HG03378 (cell line): ENCODE data around the gene PTAR1.

Experiments
- ATAC-seq: cut with Tn5 transposase; IDR thresholded peaks from one replicate; pipeline ENCODE4 v1.9.1; 2021; ENCODE audit warnings: mild to moderate bottlenecking, moderate library complexity; ENCODE audit not compliant: unreplicated experiment

Gene PTAR1

GRCh38 chr9:69753830-69754229 is 6.0 kb downstream of the PTAR1 start:
- ATAC-seq: no peak

- no peak for ATAC-seq
Measured at GRCh38 chr9:69750085-69750484, 9.7 kb downstream of the PTAR1 start.

- ATAC-seq: no peak
Measured at GRCh38 chr9:69748304-69748703, 11.5 kb downstream of the PTAR1 start.

- no peak for ATAC-seq
Measured at GRCh38 chr9:69746859-69747560, 12.8 kb downstream of the PTAR1 start.

- ATAC-seq: no peak
Measured at GRCh38 chr9:69745716-69746437, 13.9 kb downstream of the PTAR1 start.

GRCh38 chr9:69744688-69745380 is 15.0 kb downstream of the PTAR1 start:
- ATAC-seq: no peak

- ATAC-seq: no peak
Measured at GRCh38 chr9:69743930-69744329, 15.9 kb downstream of the PTAR1 start.

GRCh38 chr9:69740872-69741505 is 18.8 kb downstream of the PTAR1 start:
- no peak for ATAC-seq

- ATAC-seq: no peak
Measured at GRCh38 chr9:69731348-69731747, 28.5 kb downstream of the PTAR1 start.

- no peak for ATAC-seq
Measured at GRCh38 chr9:69719983-69720382, 39.8 kb downstream of the PTAR1 start.

GRCh38 chr9:69719367-69719766 is 40.4 kb downstream of the PTAR1 start:
- no peak for ATAC-seq

- ATAC-seq: no peak
Measured at GRCh38 chr9:69718218-69718617, 41.6 kb downstream of the PTAR1 start.

GRCh38 chr9:69715825-69716224 is 44.0 kb downstream of the PTAR1 start:
- ATAC-seq: no peak

- no peak for ATAC-seq
Measured at GRCh38 chr9:69715096-69715495, 44.7 kb downstream of the PTAR1 start.

GRCh38 chr9:69697475-69697874 is 62.3 kb downstream of the PTAR1 start:
- ATAC-seq: no peak

- ATAC-seq: no peak
Measured at GRCh38 chr9:69696802-69697201, 63.0 kb downstream of the PTAR1 start.

- ATAC-seq: no peak
Measured at GRCh38 chr9:69689991-69690538, 69.7 kb downstream of the PTAR1 start.

- no peak for ATAC-seq
Measured at GRCh38 chr9:69683927-69684326, 75.9 kb downstream of the PTAR1 start.

GRCh38 chr9:69678843-69679538 is 80.8 kb downstream of the PTAR1 start:
- ATAC-seq: no peak

GRCh38 chr9:69677931-69678330 is 81.9 kb downstream of the PTAR1 start:
- no peak for ATAC-seq

GRCh38 chr9:69675563-69675962 is 84.2 kb downstream of the PTAR1 start:
- no peak for ATAC-seq
